Measurements from ENCODE around the gene CENPF. TPM values are rescaled to one million over a fixed set of nuclear protein-coding genes. Genes with fewer than 3 reads are reported as not detected.
"Not testable (repeated sequence)": the region's sequence is repeated elsewhere in the genome, so short reads cannot be mapped to it uniquely, and the experiment has no call there.

Gene CENPF
- total and polyA plus RNA-seq, 2 experiments from 2014 or later, result 123 to 376 TPM

GRCh38 chr1:214576120-214576519 is 26.9 kb upstream of the CENPF start:
- H3K27ac ChIP-seq (ENCODE audit: low read depth), result not testable (repeated sequence)

GRCh38 chr1:214579183-214579582 is 23.8 kb upstream of the CENPF start:
- H3F3A ChIP-seq (replicated peaks; ENCODE audit: low read depth), result no peaks in the 10 kb centered on the region
- no peak overlapping the region for H3K27ac ChIP-seq (ENCODE audit: low read depth)
- DNase-seq (ENCODE audit: low spot score) (no peak), ATAC-seq (no peak)
- H3K36me3 ChIP-seq (ENCODE audit: insufficient read depth), result peaks cover 14% of the 10 kb centered on the region
- H3K9me3 Mint-ChIP-seq, result peaks cover 31% of the 10 kb centered on the region
- H3K4me3 Mint-ChIP-seq, result no peak overlapping the region
- H3K4me1 Mint-ChIP-seq, result peaks cover 16% of the 10 kb centered on the region
- no peaks in the 10 kb centered on the region for H4K20me1 ChIP-seq (replicated peaks; ENCODE audit: insufficient read depth)
- H2AFZ ChIP-seq, result no peak overlapping the region
- H3K4me3 ChIP-seq, result no peak overlapping the region
- 0 out of 2 replicates have a peak, but pooled peaks cover 5% of the 10 kb centered on the region for H3K9me2 ChIP-seq (ENCODE audit: insufficient read depth)
- H3K4me1 ChIP-seq (ENCODE audit: insufficient read depth), result peaks cover 11% of the 10 kb centered on the region
- H3K4me2 ChIP-seq, result no peak overlapping the region
- no peaks in the 10 kb centered on the region for H3K27me3 ChIP-seq (ENCODE audit: insufficient read depth)
- H3K27ac Mint-ChIP-seq, result no peak overlapping the region
- peaks cover 5% of the 10 kb centered on the region for H3K27me3 Mint-ChIP-seq (ENCODE audit: insufficient read depth, low read depth, poor library complexity)
- H3K79me2 ChIP-seq (replicated peaks; ENCODE audit: insufficient read depth), result no peaks in the 10 kb centered on the region
- peaks cover 24% of the 10 kb centered on the region for H3K36me3 Mint-ChIP-seq (ENCODE audit: low read depth)
- no peak for TF ChIP-seq CREB1 (CRISPR knock-in tag; IDR thresholded peaks at IDR 0.05; ENCODE audit: low read depth)
- no peak for TF ChIP-seq ZNF331 (CRISPR knock-in tag; IDR thresholded peaks at IDR 0.05; ENCODE audit: low read depth)
- no peak for TF ChIP-seq EZH2 (IDR thresholded peaks at IDR 0.05; ENCODE audit: low read depth, unreplicated experiment)
- TF ChIP-seq CTCF (conservative IDR thresholded peaks at IDR 0.05; ENCODE audit: low read depth in 2 of 2), result no peak
- TF ChIP-seq STAT1 (IDR thresholded peaks at IDR 0.05; ENCODE audit: unreplicated experiment), result no peak
- TF ChIP-seq ZNF462 (CRISPR knock-in tag; IDR thresholded peaks at IDR 0.05), result no peak
- no peak for TF ChIP-seq EZH2phosphoT487 (IDR thresholded peaks at IDR 0.05; ENCODE audit: unreplicated experiment)
- TF ChIP-seq REST (IDR thresholded peaks at IDR 0.05; ENCODE audit: unreplicated experiment), result no peak
- TF ChIP-seq ZNF114 (CRISPR knock-in tag; IDR thresholded peaks at IDR 0.05), result no peak
- TF ChIP-seq JUNB (IDR thresholded peaks at IDR 0.05; ENCODE audit: unreplicated experiment), result no peak
- TF ChIP-seq POLR2AphosphoS5 (IDR thresholded peaks at IDR 0.05; ENCODE audit: low read depth), result no peak
- no peak for TF ChIP-seq NANOG (IDR thresholded peaks at IDR 0.05; ENCODE audit: borderline replicate concordance)

More at GRCh38 chr1:214576120-214576519, 26.9 kb upstream of the CENPF start:
- H3K27me3 ChIP-seq (ENCODE audit: insufficient read depth); H3K4me2 ChIP-seq; H3K27ac Mint-ChIP-seq; DNase-seq (ENCODE audit: low spot score); H3K4me3 Mint-ChIP-seq; ATAC-seq; H3K4me1 Mint-ChIP-seq; H3F3A ChIP-seq (replicated peaks; ENCODE audit: low read depth); H3K4me3 ChIP-seq; H3K27me3 Mint-ChIP-seq (ENCODE audit: insufficient read depth, low read depth, poor library complexity); H3K9me2 ChIP-seq (ENCODE audit: insufficient read depth); H3K4me1 ChIP-seq (ENCODE audit: insufficient read depth); H4K20me1 ChIP-seq (replicated peaks; ENCODE audit: insufficient read depth); H2AFZ ChIP-seq; H3K79me2 ChIP-seq (replicated peaks; ENCODE audit: insufficient read depth): not testable (repeated sequence)
- H3K9me3 Mint-ChIP-seq, result peaks cover 31% of the 10 kb centered on the region
- peaks cover 24% of the 10 kb centered on the region for H3K36me3 Mint-ChIP-seq (ENCODE audit: low read depth)
- H3K36me3 ChIP-seq (ENCODE audit: insufficient read depth), result peaks cover 14% of the 10 kb centered on the region

Data from GM23338 (cell line).